SK-N-SH (cell line): Measurements from ENCODE around the gene VSIG10.

Experiments
- CTCF ChIP-seq: fragments of 200-600 bp; sonication (generic); IDR thresholded peaks from 2 replicates; pipeline ENCODE4 v1.6.1; 2017; ENCODE audit warnings: antibody characterized with exemption, mild to moderate bottlenecking, moderate library complexity
- ELF1 ChIP-seq: IDR thresholded peaks from 2 replicates; pipeline ENCODE4 v1.4.0; 2012
- EP300 ChIP-seq, 2 experiments: IDR thresholded peaks; 2 replicates each; pipeline versions ENCODE4 v1.4.0 to v1.6.1; 2012; ENCODE audit warnings: borderline replicate concordance in 1 of 2, low read depth in 1 of 2, low read length in 1 of 2
- EZH2phosphoT487 ChIP-seq: fragments of 200-600 bp; sonication (generic); IDR thresholded peaks from 2 replicates; pipeline ENCODE4 v1.6.1; 2017; ENCODE audit warnings: low read depth, mixed run types, mild to moderate bottlenecking, antibody characterized with exemption, moderate library complexity, borderline replicate concordance
- GABPA ChIP-seq: IDR thresholded peaks from 2 replicates; pipeline ENCODE4 v1.4.0; 2012; ENCODE audit warnings: low read depth, mild to moderate bottlenecking
- JUND ChIP-seq: IDR thresholded peaks from 2 replicates; pipeline ENCODE4 v1.4.0; 2012
- MEF2A ChIP-seq: IDR thresholded peaks from 2 replicates; pipeline ENCODE4 v1.4.0; 2012; ENCODE audit warnings: low read depth, borderline replicate concordance
- POLR2AphosphoS5 ChIP-seq: IDR thresholded peaks from 2 replicates; pipeline ENCODE4 v1.6.1; 2012; ENCODE audit warnings: low read depth, low read length
- RAD21 ChIP-seq: IDR thresholded peaks from 2 replicates; pipeline ENCODE4 v1.6.1; 2012; ENCODE audit warnings: mild to moderate bottlenecking, low read length
- SMC3 ChIP-seq: IDR thresholded peaks from 2 replicates; pipeline ENCODE4 v1.6.1; 2012; ENCODE audit warnings: low read depth, low read length, improper control_type of control experiment
- TCF12 ChIP-seq: IDR thresholded peaks from 2 replicates; pipeline ENCODE4 v1.4.0; 2012
- TEAD4 ChIP-seq: IDR thresholded peaks from 2 replicates; pipeline ENCODE4 v1.4.0; 2012; ENCODE audit warnings: mild to moderate bottlenecking, borderline replicate concordance; ENCODE audit not compliant: insufficient read depth
- YY1 ChIP-seq: IDR thresholded peaks from 2 replicates; pipeline ENCODE4 v1.4.0; 2012; ENCODE audit warnings: low read depth, mild to moderate bottlenecking
- TF ChIP-seq, protein P1 (sequence below): IDR thresholded peaks from 2 replicates; pipeline ENCODE4 v1.4.0; 2012; ENCODE audit warnings: low read depth

DNA sequence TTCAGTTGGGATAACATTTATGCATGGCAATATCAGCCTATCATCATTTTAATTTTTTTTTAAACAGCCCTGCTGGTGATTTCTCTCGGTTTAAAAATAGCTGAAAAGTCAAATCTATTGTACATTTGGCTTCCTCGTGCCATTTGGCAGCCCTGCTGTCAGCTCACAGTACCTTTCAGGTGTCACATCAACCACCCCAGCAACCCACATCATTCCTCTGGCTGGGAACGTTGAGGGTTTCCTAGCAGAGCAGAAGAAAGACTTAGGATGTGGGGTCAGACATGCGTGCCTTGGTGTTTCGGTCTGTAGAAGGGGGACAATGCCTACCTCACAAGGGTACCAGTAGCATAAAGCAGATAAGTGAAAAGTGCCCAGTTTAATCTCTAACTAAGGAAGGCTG lies 47.9 kb upstream of the VSIG10 start:
- TF ChIP-seq CTCF (no peak), JUND (no peak), TEAD4 (no peak), YY1 (no peak), SMC3 (no peak), RAD21 (no peak), EZH2phosphoT487 (no peak), ELF1 (no peak), MEF2A (no peak), GABPA (no peak), TCF12 (no peak), POLR2AphosphoS5 (no peak), EP300 (IDR thresholded peaks at IDR 0.05; ENCODE audit: borderline replicate concordance in 1 of 2, low read depth in 1 of 2, low read length in 1 of 2) (no peak)
- TF ChIP-seq, protein P1, sequence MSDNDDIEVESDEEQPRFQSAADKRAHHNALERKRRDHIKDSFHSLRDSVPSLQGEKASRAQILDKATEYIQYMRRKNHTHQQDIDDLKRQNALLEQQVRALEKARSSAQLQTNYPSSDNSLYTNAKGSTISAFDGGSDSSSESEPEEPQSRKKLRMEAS = no peak
